K562 (cell line): ENCODE results near the gene ZFHX2. TPM values are rescaled to one million over a fixed set of nuclear protein-coding genes. Genes with fewer than 3 reads are reported as not detected.

Source experiments
- ATAC-seq: fragments of 200-7000 bp; cut with Tn5 transposase; 3 replicates; pipeline ENCODE4 v1.9.1; 2020; ENCODE audit warnings: moderate library complexity
- BruUV-seq: library from RNA; stranded (reverse); fragments of 400-500 nt; replicated peaks from 2 replicates; lab custom pipeline; 2021; lab: Mats Ljungman, UMichigan
- CTCF ChIA-PET: fragments of 300-600 bp; formaldehyde crosslinking; extraction: SDS; loops from one replicate; lab custom pipeline; 2021; ENCODE audit warnings: low intra/inter-chr PET ratio; lab: Yijun Ruan, JAX
- POLR2A ChIA-PET: fragments of 300-600, 350-650 bp; sonication (Branson Sonifier 250); formaldehyde crosslinking; extraction: SDS; loops from one replicate; lab custom pipeline; 2021; ENCODE audit warnings: antibody characterized with exemption, inconsistent platforms; lab: Yijun Ruan, JAX
- DNase-seq, 4 experiments: peaks; one replicate each; pipeline versions ENCODE4 v3.0.0 to v3.0.0-alpha.2; 2011 to 2018; ENCODE audit warnings: low spot score in 3 of 4, mixed read lengths in 3 of 4; ENCODE audit errors: extremely low read depth in 1 of 4
- FAIRE-seq: peaks from 2 replicates; lab custom pipeline; 2011; peaks lifted over from hg19 to GRCh38; lab: Jason Lieb, UNC
- H2AFZ ChIP-seq: 2 replicates; pipeline ENCODE4 v1.6.0; 2011; ENCODE audit warnings: low read depth, low read length, control low read depth, inconsistent platforms
- H3K27ac ChIP-seq: fragments of 200-600 bp; 3 replicates; pipeline ENCODE4 v1.8.0; 2011; ENCODE audit warnings: low read depth, mild to moderate bottlenecking, control low read depth, inconsistent platforms, low read length, moderate library complexity, mixed read lengths; ENCODE audit errors: extremely low read depth
- H3K27me3 ChIP-seq, 2 experiments: fragments of 300-600 bp in 1 of 2; 2 replicates in 1 of 2; 3 replicates in 1 of 2; pipeline versions ENCODE4 v1.6.0 to v1.8.0; 2011; ENCODE audit warnings: inconsistent platforms in 2 of 2, low read length in 2 of 2, mild to moderate bottlenecking in 1 of 2, mixed read lengths in 1 of 2, moderate library complexity in 1 of 2; ENCODE audit not compliant: control insufficient read depth in 2 of 2, insufficient read depth in 2 of 2
- H3K36me3 ChIP-seq: fragments of 300-600 bp; 3 replicates; pipeline ENCODE4 v1.8.0; 2011; ENCODE audit warnings: mild to moderate bottlenecking, low read length, inconsistent platforms; ENCODE audit not compliant: control insufficient read depth, insufficient read depth
- H3K4me1 ChIP-seq, 2 experiments: fragments of 200-600 bp in 1 of 2; replicated peaks in 1 of 2; 2 replicates in 1 of 2; 3 replicates in 1 of 2; pipeline versions ENCODE4 v1.5.1 to v1.8.0; 2011; ENCODE audit warnings: inconsistent platforms in 2 of 2, low read length in 2 of 2, mild to moderate bottlenecking in 1 of 2, mixed read lengths in 1 of 2, moderate library complexity in 1 of 2; ENCODE audit not compliant: control insufficient read depth in 2 of 2, insufficient read depth in 2 of 2
- H3K4me2 ChIP-seq: 2 replicates; pipeline ENCODE4 v1.6.1; 2011; ENCODE audit warnings: low read length, control low read depth, inconsistent platforms, mixed read lengths; ENCODE audit not compliant: insufficient read depth
- H3K4me3 ChIP-seq: fragments of 200-600 bp; sonication (generic), shearing (Covaris generic); 2 replicates; pipeline ENCODE4 v1.5.1; 2016; ENCODE audit warnings: control low read depth, inconsistent platforms
- H3K79me2 ChIP-seq: fragments of 200-600 bp; 3 replicates; pipeline ENCODE4 v1.8.0; 2011; ENCODE audit warnings: low read length, inconsistent platforms; ENCODE audit not compliant: control insufficient read depth, insufficient read depth
- H3K9ac ChIP-seq, 2 experiments: 2 replicates each; pipeline versions ENCODE4 v1.6.0 to v1.6.1; 2011; ENCODE audit warnings: low read depth in 2 of 2, low read length in 2 of 2, control low read depth in 1 of 2, inconsistent platforms in 1 of 2, mild to moderate bottlenecking in 1 of 2, mixed read lengths in 1 of 2; ENCODE audit not compliant: insufficient read depth in 1 of 2
- H3K9me1 ChIP-seq: one replicate; pipeline ENCODE4 v1.6.0; 2011; ENCODE audit warnings: inconsistent platforms, mild to moderate bottlenecking, low read length, moderate library complexity; ENCODE audit not compliant: control insufficient read depth, insufficient read depth
- H3K9me3 ChIP-seq: replicated peaks from 2 replicates; pipeline ENCODE4 v1.5.1; 2011; ENCODE audit warnings: low read depth, low read length, inconsistent platforms; ENCODE audit not compliant: control insufficient read depth, insufficient read depth
- H4K20me1 ChIP-seq: replicated peaks from 2 replicates; pipeline ENCODE4 v1.6.1; 2011; ENCODE audit warnings: low read length, inconsistent platforms, mixed read lengths; ENCODE audit not compliant: control insufficient read depth, insufficient read depth
- KDM1A ChIP-seq, 2 experiments: fragments of 450-650 bp; IDR thresholded peaks; 2 replicates each; pipeline ENCODE4 v1.6.1; 2016; ENCODE audit warnings: mild to moderate bottlenecking in 2 of 2
- RFX1 ChIP-seq: fragments of 450-650 bp; IDR thresholded peaks from 2 replicates; pipeline ENCODE4 v1.6.1; 2016; ENCODE audit warnings: mild to moderate bottlenecking, moderate library complexity
- TEAD2 ChIP-seq: fragments of 450-650 bp; IDR thresholded peaks from 2 replicates; pipeline ENCODE4 v1.6.1; 2016; ENCODE audit warnings: missing genetic modification characterization, control low read depth, missing compliant biosample characterization
- WGBS: fragments of 100-300 bp; shearing (Covaris generic); methylation state at CpG from one replicate; pipeline ENCODE4 v1.1.6; 2016; ENCODE audit warnings: low coverage, mixed read lengths; ENCODE audit not compliant: insufficient coverage; ENCODE audit errors: missing lambda C conversion rate; 5-methylcytosine and 5-hydroxymethylcytosine counted together
- in situ Hi-C: fragments of 300-500 bp; cut with MboI; formaldehyde crosslinking; loops from 4 replicates; pipeline ENCODE4 v1.15.0; 2018; ENCODE audit warnings: inconsistent platforms, mixed read lengths
- intact Hi-C: fragments of 100-400 bp; cut with micrococcal nuclease; formaldehyde crosslinking; loops from 2 replicates; pipeline ENCODE4 v1.14.2; 2022
- polyA plus RNA-seq, 8 experiments: library from polyadenylated mRNA; depleted of rRNA in 4 of 8; stranded (reverse) in 5 of 8; unstranded in 3 of 8; fragments of >200 nt; fragmentation: Nextera tagmentation in 2 of 8; fragmentation: Illumina TruSeq in 1 of 8; extraction: Ambion mirVana in 2 of 8; extraction: Trizol in 1 of 8; gene quantifications; 2 replicates each; pipeline versions ENCODE4 v1.2.1 to v1.2.3, GENCODE V29; 2011 to 2014; ENCODE audit warnings: inconsistent platforms in 1 of 8, missing spikeins in 1 of 8
- total RNA-seq, 7 experiments: library from RNA; depleted of rRNA in 6 of 7; stranded (reverse); fragments of >200 nt in 6 of 7; fragmentation: Illumina TruSeq in 2 of 7; extraction: Trizol in 2 of 7; gene quantifications; 2 replicates each; pipeline versions ENCODE4 v1.2.1 to v1.2.3, GENCODE V29; 2011 to 2021; ENCODE audit warnings: low replicate concordance in 1 of 7
- TF ChIP-seq, protein P1 (sequence below): fragments of 250-450 bp; sonication (Bioruptor Pico); IDR thresholded peaks from 2 replicates; pipeline ENCODE4 v1.5.0; 2020; ENCODE audit warnings: mild to moderate bottlenecking

The ZFHX2 gene
- total and polyA plus RNA-seq, 9 of the 15 experiments (the other 6 are each of a cell fraction or from before 2014, with no cell fraction given), result 0.06 to 0.11 (median 0.11) TPM; not detected in 4

DNA sequence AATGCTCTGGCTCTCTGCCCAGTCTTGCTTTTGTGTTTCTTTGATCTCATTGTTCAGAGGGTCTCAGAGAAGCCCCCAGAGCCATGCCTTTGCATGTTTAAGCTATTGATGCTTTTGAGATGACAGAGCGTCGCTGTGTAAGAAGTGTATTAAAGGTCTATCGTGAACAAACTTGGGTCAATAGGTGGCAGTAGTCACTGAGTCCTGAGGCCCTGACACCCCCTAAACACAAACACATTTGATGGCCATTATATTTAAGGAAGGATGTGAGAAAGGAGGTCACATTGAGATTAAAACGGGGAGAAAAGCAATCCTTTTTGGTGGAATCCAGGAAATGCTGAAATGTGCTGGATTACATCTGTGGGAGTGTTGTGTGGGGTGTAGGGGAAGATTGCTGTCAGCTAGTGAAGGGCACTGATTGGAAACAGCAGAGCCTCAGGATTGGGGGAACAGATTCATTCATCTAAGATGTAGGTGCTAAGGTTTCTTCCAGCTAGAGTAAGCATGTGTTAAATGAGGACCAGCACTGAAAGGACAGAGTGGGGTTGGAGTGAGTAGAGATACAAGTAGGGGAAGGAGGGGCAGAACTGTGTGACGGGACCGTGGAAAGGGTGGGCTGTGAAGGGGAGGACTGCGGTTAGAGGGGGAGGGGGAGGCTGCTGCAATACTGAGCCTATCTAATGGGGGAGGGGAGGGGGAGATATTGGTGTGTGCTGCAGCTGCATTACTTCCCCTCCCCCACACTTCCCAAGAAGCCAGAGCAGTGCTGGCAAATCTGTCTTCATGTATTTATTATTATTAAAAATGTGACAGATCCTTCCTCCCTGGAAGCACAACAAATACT is 69.4 kb downstream of the ZFHX2 start:
- ATAC-seq, result no peak
- Histone ChIP-seq H3K9me1 (no peaks in the 10 kb centered on the region), H3K79me2 (no peaks in the 10 kb centered on the region), H3K4me3 (no peak overlapping the region), H3K4me1 (no peaks in the 10 kb centered on the region), H4K20me1 (peaks cover 5% of the 10 kb centered on the region; the same call in 1 of the 2 replicates), H3K4me2 (no peak overlapping the region), H2AFZ (no peak overlapping the region), H3K36me3 (peaks cover 20% of the 10 kb centered on the region), H3K9me3 (no peaks in the 10 kb centered on the region), H3K9ac (no peak overlapping the region), H3K27me3 (no peaks in the 10 kb centered on the region), H3K27ac (no peak overlapping the region)
- in situ Hi-C loops (no loop called here), intact Hi-C loops (loop anchor here (5.0 kb wide), 1 partner anchor 50 kb away; no protein-coding TSS in a partner anchor)
- no peak for DNase-seq
- FAIRE-seq, result no peak
- WGBS, result 59% methylated on average over 4 of the region's 7 CpGs
- no TSS peak for BruUV-seq
- TF ChIP-seq RFX1, result no peak
- TF ChIP-seq KDM1A (IDR thresholded peaks at IDR 0.05), result peak in 1 of 2 experiments; percentile 38; a peak in 1 of 4 replicates
- TF ChIP-seq, protein P1, sequence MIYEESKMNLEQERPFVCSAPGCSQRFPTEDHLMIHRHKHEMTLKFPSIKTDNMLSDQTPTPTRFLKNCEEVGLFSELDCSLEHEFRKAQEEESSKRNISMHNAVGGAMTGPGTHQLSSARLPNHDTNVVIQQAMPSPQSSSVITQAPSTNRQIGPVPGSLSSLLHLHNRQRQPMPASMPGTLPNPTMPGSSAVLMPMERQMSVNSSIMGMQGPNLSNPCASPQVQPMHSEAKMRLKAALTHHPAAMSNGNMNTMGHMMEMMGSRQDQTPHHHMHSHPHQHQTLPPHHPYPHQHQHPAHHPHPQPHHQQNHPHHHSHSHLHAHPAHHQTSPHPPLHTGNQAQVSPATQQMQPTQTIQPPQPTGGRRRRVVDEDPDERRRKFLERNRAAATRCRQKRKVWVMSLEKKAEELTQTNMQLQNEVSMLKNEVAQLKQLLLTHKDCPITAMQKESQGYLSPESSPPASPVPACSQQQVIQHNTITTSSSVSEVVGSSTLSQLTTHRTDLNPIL (CRISPR knock-in tag), result no peak
- no peak for TF ChIP-seq TEAD2
- ChIA-PET POLR2A (interaction anchor here (0.7 kb wide), 1 partner anchor 76 kb away, joined by 3 read pairs; no protein-coding TSS in a partner anchor), CTCF (interaction anchor here (1.1 to 1.3 kb wide), 2 partner anchors 57 to 81 kb away, joined by 3 to 4 read pairs; no protein-coding TSS in a partner anchor)
